Caki2 (cell line): ENCODE measurements around the gene CALML6. TPM values are rescaled to one million over a fixed set of nuclear protein-coding genes. Genes with fewer than 3 reads are reported as not detected.
"Not testable (repeated sequence)": the region's sequence is repeated elsewhere in the genome, so short reads cannot be mapped to it uniquely, and the experiment has no call there.

ENCODE experiments used
- DNase-seq: peaks from one replicate; pipeline ENCODE4 v3.0.0-alpha.2; 2015; ENCODE audit warnings: low read depth
- in situ Hi-C: cut with HindIII; loops from 2 replicates; pipeline ENCODE4 v1.10.0; 2016; ENCODE audit warnings: low sequenced_read_pairs, low pct_unique_long_range_greater_than_20kb, mixed read lengths
- total RNA-seq: library from RNA; depleted of rRNA; stranded (reverse); fragments of >200 nt; shearing (Covaris generic); gene quantifications from 2 replicates; pipeline ENCODE4 v1.2.3, GENCODE V29; 2014; ENCODE audit warnings: low replicate concordance; rRNA removed

CALML6 gene, protein sequence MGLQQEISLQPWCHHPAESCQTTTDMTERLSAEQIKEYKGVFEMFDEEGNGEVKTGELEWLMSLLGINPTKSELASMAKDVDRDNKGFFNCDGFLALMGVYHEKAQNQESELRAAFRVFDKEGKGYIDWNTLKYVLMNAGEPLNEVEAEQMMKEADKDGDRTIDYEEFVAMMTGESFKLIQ
- total RNA-seq = not detected in 2 replicates

DNA sequence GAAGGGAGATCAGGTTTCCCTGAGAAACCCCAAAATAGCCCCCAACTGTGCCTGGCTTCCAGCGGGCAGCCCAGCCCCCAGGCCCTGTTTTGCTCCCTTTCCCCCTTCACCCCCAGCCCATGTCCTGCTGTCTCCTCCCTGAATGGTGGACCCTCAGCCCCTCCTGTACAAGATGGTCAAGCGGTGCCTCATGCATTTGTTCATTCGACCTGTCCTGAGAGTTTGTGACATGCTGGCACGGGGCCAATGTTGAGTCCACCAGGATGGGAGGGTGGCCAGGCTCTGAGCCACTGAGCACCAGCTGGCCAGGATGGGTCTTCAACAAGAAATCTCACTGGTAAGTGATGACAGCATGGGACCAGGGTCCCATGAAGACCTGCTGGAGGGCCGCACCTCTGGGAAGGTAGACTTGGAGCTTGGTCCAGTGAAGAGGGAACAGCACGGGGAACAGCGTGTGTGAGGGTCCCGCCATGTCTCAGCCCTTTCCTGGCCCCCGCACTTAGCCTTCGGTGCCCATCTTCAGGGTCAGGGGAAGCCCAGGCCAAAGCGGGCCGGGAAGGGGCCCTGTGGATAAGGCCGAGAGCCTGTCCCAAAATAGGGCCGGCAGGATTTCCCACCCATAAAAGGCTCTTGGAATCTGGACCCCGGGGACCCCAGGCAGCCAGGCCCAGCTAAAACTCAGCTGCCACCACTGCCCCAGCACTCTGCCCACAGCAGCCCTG, at the start of gene CALML6:
CALML6 (plus strand) TSS at position 290 of the 722 bp plus-strand sequence; CDS start at position 311, 21 bp downstream.
- in situ Hi-C loops = no loop called here
- no peak for DNase-seq

DNA sequence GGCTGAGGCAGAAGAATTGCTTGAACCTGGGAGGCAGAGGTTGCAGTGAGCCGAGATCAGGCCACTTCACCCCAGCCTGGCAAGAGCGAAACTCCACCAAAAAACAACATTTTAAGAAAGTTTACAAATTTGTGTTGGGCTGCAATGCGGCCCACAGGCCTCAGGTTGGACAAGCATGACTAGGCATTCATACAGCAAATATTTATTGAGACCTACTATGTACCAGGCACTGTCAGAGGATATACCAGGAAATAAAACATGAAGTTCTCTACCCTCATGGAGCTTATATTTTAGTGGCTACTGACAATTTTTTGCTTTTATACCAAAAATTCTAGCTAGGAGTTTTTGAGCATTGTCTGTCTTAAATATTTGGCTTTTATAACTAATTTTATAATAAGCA, 47.9 kb upstream of the CALML6 start:
- in situ Hi-C loops = no loop called here
- DNase-seq = no peak

DNA sequence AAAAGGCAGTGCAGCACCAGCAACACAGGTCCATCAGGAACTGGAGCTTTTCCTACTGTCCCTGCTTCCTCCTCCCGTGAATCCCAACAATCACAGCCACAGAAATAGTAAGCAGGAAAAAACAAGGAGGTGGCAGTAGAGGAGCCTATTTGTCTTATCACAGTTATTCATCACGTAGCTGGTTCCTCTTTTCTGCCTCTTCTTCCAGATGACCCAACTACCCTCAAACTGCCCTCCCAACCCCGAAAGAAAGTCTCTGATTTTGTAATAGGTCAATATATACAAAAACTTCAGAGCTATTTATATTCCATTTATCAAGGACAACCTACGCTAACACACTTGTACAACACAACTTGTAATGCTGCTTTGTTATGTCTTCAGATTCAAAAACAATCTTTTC, 45.6 kb upstream of the CALML6 start:
- no peak for DNase-seq
- in situ Hi-C loops = no loop called here

- in situ Hi-C loops = no loop called here
- DNase-seq = no peak
Measured at GRCh38 chr1:1872329-1872994, 42.6 kb upstream of the CALML6 start.

- DNase-seq = no peak
- in situ Hi-C loops = no loop called here
Measured at GRCh38 chr1:1873186-1873585, 41.9 kb upstream of the CALML6 start.

DNA sequence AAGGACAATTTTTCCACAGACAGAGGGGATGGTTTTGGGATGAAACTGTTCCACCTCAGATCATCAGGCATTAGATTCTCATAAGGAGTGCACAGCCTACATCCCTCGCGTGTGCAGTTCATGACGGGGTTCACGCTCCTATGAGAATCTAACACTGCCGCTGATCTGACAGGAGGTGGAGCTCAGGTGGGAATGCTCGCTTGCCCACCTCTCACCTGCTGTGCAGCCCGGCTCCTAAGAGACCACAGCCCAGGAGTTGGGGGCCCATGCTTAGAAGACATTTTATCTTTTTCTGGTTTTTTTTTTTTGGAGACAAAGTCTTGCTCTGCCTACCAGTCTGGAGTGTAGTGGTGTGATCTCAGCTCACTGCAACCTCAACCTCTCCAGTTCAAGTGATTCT, 40.2 kb upstream of the CALML6 start:
- no peak for DNase-seq

GRCh38 chr1:1875932-1876331, 39.1 kb upstream of the CALML6 start:
- in situ Hi-C loops = no loop called here
- DNase-seq = no peak

More for the DNA sequence above, 40.2 kb upstream of the CALML6 start:
- in situ Hi-C loops = no loop called here

DNA sequence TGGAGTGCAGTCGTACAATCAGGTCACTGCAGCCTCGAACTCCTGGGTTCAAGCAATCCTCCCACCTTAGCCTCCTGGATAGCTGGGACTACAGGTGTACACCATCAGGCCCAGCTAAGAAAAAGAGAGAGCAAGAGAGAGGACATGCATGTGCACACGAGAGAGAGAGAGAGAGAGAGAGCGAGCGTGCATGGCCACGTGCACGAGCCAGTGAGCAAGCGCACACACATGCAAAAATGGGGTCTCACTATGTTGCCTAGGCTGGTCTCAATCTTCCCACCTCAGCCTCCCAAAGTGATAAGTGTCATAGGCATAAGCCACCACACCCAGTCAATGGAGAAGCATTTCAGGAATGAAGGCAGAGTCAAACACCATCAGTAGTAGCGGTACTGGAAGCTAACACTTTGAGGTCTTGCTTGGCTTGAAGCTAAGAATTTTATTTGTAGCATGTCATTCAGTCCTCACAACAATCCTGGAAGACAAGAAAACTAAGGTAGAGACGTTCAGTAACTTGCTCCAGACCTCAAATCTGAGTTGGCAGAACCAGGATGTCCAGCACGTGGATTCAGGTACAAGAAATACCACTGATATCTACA, 38.6 kb upstream of the CALML6 start:
- no peak for DNase-seq
- in situ Hi-C loops = no loop called here

DNA sequence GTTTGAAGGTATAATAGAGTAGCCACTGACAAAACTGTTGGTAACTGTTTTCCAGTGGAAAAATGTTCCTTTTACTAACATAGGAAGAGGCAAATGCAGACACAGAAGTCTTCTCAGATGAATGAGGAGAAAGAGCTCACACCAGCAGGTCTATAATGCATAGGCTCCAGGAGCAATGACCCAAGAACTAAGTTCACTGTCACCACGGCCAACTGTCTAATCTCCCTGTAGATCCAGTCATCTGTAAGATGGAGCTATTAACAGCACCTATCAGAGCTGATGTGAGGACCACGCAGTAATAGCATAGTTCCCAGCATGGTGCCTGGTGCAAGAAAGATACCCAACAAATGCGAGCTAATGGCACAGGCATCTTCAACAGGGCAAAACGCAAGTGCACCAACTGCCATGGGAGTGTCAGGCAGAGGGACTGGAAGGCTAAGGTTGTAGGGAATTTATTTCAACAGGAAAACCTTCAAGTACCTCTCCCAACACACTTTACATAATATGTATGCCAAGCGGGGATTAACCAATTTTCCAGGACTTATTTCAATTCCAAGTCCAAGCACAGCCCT, 37.1 kb upstream of the CALML6 start:
- in situ Hi-C loops = no loop called here
- no peak for DNase-seq

GRCh38 chr1:1879942-1880341, 35.1 kb upstream of the CALML6 start:
- in situ Hi-C loops = loop anchor here (10.0 kb wide), 1 partner anchor 55 kb away; no protein-coding TSS in a partner anchor
- no peak for DNase-seq

GRCh38 chr1:1880617-1881312, 34.3 kb upstream of the CALML6 start:
- DNase-seq = no peak
- in situ Hi-C loops = loop anchor here (10.0 kb wide), 1 partner anchor 56 kb away; no protein-coding TSS in a partner anchor

DNA sequence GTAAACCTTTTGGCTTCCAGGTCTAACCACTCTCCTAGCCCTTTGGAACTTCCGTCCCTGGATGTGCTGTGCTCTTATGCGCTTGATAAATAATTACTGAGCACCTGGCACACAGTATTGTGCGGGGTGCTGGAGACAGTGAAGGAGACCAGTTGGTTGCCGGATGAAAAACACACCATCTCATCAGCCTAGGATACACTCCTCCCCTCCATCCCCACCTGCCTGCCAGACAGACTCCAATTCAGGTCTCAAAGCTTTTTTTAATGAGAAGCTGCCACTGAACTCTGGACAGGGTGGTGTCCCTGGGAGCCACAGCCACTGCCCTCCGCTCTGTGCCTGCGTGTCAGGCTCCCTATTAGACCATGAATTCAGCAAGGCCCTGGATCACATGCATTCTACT, 33.3 kb upstream of the CALML6 start:
- DNase-seq = no peak
- in situ Hi-C loops = loop anchor here (10.0 kb wide), 1 partner anchor 57 kb away; no protein-coding TSS in a partner anchor

GRCh38 chr1:1883092-1883873, 31.8 kb upstream of the CALML6 start:
- in situ Hi-C loops = loop anchor here (10.0 kb wide), 1 partner anchor 58 kb away; no protein-coding TSS in a partner anchor
- peak; percentile 69 for DNase-seq

GRCh38 chr1:1883890-1884289, 31.2 kb upstream of the CALML6 start:
- DNase-seq = not testable (repeated sequence)
- in situ Hi-C loops = loop anchor here (10.0 kb wide), 1 partner anchor 59 kb away; no protein-coding TSS in a partner anchor

- no peak for DNase-seq
- in situ Hi-C loops = loop anchor here (10.0 kb wide), 1 partner anchor 64 kb away; no protein-coding TSS in a partner anchor
Measured at GRCh38 chr1:1889090-1889750, 25.8 kb upstream of the CALML6 start.

DNA sequence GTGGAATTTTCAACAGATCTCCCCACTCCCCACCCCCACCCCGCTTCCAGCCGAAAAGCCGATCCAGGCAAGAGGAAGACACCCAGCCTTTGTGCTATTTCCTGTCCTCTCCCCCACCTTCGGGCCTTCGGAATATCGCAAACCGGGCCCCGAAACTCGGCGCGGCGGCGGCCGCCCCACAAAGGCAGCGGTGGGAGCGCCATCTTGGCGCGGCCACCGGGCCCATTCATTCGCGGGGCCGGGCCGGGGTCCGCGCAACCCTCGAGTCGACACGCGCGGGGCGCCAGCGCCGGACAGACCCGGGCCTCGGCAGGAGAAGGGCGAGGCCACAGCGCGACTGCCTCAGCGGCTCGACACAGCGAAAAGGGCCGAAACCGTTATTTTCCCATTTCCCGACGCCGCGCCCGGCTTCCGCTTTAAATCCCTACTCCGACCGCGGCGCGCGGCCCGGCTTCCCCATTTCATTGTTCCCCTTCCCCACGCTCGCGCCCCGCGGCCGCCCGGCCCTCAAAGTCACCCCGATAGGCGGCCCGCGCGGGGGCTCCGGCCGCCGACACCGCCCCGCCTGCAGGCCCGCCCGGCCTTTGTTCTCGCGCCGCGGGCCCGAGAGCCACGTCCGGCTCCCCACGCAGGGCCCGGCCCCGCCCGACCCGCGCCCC, 25.1 kb upstream of the CALML6 start:
- in situ Hi-C loops = loop anchor here (10.0 kb wide), 1 partner anchor 65 kb away; no protein-coding TSS in a partner anchor
- peak; percentile 45 for DNase-seq
